Measurements from ENCODE around the gene BRAF.
"Not testable (repeated sequence)": the region's sequence is repeated elsewhere in the genome, so short reads cannot be mapped to it uniquely, and the experiment has no call there.

Gene BRAF

DNA sequence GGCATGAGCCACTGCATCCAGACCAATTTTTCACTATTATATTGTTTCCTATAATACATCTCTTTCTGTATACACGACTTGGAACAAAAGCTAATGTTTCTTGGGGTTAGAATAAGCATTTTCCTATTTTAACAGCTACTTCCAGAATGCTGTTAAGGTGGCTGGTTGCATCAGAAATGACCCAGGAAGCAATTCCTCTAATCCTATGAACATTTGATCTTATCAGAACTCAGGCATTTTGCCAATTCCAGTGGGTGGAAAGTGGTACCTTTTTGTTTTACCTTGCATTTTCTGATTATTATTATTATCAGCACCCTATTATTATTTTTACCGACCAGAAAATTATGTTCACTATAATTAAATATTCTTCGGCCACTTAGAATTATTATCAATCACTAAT is 154.9 kb downstream of the BRAF start:
- DNase-seq (ENCODE audit: low read depth): no peak

DNA sequence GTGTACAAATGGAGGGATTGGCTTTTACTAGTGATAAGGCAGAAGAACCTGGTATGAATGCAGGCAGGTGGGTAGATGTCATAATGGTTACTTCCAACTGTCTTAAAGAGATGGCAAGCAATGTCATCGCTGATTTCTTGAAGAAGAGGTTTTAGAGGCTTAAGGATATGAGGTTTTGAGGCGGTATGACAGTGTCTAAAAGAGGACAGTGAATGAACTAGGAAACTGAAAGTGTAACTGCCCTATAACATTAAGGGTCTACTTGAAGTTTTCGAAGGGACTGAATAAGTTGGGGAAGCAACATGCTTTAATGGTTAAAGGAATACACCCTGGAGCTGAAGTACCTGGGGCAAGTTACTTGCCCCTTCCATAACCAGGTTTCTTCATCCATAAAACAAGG is 157.3 kb downstream of the BRAF start:
- no peak for DNase-seq (ENCODE audit: low read depth)

DNA sequence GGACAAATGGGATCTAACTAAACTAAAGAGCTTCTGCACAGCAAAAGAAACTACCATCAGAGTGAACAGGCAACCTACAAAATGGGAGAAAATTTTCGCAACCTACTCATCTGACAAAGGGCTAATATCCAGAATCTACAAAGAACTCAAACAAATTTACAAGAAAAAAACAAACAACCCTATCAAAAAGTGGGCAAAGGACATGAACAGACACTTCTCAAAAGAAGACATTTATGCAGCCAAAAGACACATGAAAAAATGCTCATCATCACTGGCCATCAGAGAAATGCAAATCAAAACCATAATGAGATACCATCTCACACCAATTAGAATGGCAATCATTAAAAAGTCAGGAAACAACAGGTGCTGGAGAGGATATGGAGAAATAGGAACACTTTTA is 159.3 kb downstream of the BRAF start:
- DNase-seq (ENCODE audit: low read depth): not testable (repeated sequence)

DNA sequence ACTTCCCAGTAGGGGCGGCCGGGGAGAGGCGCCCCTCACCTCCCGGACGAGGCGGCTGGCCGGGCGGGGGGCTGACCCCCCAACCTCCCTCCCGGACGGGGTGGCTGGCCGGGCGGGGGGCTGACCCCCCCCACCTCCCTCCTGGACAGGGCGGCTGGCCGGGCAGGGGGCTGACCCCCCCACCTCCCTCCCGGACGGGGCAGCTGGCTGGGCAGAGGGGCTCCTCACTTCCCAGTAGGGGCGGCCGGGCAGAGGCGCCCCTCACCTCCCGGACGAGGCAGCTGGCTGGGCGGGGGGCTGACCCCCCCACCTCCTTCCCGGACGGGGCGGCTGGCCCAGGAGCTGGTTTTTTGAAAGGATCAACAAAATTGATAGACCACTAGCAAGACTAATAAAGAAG is 161.6 kb downstream of the BRAF start:
- DNase-seq (ENCODE audit: low read depth): not testable (repeated sequence)

DNA sequence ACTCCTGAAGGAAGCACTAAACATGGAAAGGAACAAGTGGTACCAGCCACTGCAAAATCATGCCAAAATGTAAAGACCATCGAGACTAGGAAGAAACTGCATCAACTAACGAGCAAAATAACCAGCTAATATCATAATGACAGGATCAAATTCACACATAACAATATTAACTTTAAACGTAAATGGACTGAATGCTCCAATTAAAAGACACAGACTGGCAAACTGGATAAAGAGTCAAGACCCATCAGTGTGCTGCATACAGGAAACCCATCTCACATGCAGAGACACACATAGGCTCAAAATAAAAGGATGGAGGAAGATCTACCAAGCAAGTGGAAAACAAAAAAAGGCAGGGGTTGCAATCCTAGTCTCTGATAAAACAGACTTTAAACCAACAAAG is 163.4 kb downstream of the BRAF start:
- not testable (repeated sequence) for DNase-seq (ENCODE audit: low read depth)

DNA sequence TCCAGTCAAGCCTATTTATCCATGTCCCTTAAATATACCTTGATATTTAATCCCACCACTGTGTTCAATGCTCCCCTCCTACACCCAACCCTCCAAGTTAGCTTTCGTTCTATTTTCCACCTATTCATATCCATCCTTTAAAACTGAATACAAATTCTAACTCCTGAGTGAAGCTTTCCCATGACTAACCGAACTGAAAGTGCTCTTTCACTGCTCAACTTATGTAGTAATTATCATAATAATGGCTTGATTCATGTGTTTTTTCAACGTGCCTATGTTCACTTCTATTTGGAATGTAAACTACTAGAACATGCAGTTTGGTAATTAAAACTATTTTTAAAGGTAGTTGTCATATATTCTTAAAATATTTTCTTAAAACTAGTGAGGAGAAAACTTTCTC is 170.2 kb downstream of the BRAF start:
- DNase-seq (ENCODE audit: low read depth): no peak

DNA sequence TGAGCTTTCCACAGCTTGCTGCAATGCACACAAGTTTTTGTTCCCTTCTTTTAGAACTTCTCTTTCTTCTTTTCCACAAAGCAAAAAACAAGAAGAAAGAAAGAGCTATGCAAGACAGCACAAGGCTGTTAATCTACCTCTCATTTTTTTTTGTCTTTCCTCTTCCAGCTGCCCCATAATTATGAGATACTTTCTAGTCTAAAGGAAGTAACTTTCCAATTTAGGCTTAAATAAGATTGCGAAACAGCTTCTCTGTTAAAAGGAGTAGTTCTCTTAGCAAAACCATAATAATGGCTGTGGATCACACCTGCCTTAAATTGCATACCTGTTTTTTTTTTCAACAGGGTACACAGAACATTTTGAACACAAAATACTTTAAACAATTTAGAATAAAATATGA is 172.2 kb downstream of the BRAF start:
- no peak for DNase-seq (ENCODE audit: low read depth)

DNA sequence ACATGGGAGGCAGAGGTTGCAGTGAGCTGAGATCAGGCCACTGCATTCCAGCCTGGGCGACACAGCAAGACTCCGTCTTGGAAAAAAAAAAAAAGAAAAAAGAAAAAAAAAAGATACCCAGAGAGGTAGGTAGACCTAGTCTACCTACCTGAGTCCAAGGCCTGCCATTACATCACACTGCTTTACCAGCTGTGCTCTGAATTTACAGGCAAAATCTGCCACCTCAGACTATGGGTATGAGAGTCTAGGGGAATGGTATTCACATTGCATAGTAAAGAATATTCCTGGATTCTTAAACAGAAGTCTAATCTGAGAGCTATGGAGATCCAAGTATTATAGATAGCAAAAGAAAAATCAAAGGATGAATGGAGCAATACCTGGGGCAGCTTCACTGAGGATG is 178.0 kb downstream of the BRAF start:
- DNase-seq (ENCODE audit: low read depth): no peak

DNA sequence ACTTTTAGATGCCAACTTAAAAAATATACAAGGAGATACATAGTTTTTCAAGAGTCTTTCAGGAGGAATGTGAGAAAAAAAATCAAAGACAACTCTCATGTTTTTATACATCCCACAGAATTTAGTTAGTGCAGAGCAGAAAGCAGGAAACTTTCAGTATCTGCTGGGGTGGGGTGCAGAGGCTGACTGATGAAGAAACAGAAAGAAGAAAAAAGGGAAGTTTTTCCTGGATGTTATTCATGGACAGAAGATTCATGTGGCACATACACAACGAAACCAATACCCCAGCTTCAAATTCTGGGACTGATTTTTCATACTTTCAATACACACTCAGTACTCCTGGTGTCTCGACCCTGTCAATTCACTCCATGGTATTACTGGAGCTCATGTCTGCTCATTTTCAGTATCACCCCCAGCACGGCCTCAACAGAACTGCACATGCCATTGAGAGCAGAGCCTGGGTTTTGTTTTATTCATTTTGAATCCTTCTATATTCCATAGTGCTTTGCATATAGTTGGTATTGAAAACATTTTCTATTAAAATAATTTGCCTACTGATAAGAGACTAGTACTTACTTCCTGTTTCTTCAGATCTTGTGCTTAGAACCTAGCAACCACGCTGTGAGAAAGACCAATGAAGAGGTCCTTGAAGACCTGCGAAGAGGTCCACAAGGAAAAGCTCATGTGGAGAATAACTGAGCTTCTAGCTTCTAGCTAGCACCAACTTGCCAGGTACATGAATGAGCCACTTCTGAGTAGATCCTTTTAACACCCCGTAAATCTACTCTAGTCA is 179.3 kb downstream of the BRAF start:
- DNase-seq (ENCODE audit: low read depth): no peak

DNA sequence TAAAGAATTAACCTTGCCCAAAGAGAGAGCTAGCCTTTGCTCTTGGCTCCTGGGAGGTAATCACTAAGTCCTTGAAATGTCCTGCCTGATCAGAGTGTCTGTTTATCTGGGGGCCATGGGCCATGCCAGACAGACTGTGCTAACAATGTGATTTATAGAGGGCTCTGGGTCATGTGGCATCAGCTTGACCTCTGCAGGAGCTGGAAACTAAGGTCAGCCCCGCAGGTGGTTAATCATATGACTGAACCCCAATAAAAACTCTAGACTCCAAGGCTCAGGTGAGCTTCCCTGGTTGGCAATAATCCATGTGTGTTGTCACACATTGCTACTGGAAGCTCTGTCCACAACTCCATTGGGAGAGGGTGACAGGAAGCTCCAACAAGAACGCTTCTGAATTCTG is 180.7 kb downstream of the BRAF start:
- no peak for DNase-seq (ENCODE audit: low read depth)

DNA sequence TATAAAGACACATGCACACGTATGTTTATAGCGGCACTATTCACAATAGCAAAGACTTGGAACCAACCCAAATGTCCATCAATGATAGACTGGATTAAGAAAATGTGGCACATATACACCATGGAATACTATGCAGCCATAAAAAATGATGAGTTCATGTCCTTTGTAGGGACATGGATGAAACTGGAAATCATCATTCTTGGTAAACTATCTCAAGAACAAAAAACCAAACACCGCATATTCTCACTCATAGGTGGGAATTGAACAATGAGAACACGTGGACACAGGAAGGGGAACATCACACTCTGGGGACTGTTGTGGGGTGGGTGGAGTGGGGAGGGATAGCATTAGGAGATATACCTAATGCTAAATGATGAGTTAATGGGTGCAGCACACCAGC is 181.5 kb downstream of the BRAF start:
- not testable (repeated sequence) for DNase-seq (ENCODE audit: low read depth)

DNA sequence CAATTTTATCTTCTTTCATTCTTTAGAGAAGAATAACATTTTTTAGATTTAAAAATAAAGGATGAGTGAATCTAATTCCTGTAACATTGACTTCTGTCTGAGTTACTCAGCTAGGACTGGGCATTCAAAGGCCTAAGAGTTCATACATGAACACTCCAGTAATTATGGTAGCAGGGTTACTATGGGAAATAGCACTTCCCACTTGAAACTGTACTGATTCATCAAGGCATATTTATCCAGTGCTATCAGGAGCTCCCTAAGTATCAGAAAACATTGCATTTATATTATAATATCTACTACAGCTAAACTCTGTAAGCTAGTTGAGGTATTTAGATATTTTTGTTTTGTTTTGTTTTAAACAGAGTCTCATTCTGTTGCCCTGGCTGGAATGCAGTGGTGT is 186.4 kb downstream of the BRAF start:
- no peak for DNase-seq (ENCODE audit: low read depth)

DNA sequence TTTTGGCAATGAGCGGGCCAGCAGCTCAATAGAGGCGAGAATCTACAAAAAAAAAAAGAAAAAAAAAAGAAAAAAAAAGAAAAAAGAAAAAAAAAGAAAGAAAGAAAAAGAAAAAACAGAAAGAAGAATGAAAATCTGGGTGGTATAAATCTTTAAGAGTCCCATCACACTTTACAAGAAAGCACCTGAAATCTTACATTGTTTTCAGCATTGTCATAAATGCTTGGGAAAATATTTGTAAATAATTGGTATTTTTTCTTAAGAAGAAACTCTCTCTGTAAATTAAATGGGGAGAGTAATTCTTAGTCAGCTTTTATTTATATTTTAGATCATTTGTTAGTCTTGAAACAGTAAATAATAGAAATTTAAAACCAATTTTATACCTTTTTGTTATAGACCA is 190.0 kb downstream of the BRAF start:
- no peak for DNase-seq (ENCODE audit: low read depth)

DNA sequence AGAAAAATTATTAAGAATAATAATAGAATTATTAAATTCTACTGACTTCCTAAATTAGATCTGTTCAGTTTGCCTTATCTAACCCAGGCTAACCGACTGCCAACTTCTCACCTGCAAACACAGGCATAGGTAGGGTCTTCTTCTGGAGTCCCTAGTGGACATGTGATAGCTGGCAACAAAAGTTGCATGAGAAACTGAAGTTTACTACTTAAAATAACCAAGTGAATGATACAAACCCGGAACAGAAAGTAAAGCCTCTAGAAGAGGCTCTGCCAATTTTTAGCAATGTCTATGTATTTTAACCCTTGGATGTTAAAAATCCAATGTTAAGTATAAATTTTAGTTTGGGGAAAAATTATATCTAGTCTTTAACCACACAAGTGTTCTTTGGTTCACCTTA is 190.6 kb downstream of the BRAF start:
- DNase-seq (ENCODE audit: low read depth): no peak

DNA sequence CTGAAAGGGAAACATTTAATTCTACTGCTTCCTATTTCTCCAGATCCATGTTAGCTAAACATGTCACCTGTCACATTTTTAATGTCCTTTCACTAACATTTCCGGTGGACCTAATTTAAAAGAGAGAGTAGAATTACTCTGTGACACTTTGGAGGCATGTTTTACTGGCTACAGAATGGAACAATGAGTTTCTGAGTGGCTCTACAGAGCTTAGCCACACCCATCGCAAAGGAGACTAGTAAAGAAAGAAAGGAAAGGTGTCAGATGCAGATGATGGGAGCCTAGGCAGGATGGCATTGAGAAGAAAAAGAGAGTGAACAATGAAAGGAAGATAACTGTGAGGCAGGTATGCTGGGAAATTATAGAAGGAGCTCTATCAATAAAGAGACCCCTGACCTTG is 192.3 kb downstream of the BRAF start:
- DNase-seq (ENCODE audit: low read depth): no peak

DNA sequence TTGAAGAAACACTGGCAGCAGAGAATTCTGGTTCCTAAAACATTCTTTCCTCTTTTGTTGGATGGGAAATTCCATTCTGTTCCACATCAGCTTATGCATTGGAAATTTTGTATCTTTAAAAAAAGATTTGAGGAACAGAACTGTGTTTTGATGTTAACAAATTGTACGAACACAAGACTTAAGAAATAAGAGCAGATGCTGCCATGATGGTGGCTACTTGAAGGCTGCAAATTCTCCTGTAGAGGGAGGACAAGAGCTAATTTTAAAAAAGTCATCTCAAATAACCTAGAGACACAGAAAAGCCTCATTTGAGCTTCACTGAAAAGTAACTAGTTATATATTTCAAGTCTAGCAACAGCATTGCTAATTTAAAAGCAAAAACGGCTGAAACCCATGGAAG is 198.4 kb downstream of the BRAF start:
- no peak for DNase-seq (ENCODE audit: low read depth)

DNA sequence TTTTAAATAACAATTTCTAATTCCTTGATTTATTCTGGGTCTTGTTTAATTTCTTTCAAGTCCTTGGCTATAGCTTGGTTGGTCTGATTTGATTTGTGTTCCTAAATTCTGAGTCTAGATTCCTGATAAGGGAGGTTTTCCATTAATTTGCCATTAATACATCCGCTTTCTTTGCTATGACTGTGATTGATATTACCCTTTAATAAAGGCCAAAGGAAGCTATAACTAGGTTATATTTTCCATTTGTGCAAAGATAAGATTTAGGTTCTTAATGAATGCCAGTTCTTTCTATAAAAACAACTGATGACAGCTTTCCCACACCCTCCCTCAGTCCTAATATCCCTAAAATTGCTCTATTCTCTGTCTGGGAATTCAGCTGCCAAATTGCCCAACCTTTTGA is 200.0 kb downstream of the BRAF start:
- no peak for DNase-seq (ENCODE audit: low read depth)

DNA sequence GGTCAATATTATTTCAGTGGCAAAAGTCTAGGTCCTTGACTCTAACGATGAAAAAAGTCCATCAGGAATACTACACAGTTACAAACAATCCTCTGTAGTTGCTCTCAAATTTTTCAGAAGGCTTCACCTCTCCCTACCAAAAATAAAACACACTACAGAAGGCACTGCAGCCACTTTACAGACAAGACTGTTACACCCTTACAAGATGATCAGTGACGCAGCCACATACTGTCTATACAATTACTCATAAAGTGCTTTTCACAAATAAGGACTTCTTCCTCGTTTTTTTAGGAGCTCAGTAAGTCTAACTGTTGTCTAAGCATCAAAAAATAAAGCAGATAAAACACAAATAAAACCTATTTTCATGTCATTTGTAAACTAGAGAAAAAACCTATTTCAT is 201.2 kb downstream of the BRAF start:
- no peak for DNase-seq (ENCODE audit: low read depth)

DNA sequence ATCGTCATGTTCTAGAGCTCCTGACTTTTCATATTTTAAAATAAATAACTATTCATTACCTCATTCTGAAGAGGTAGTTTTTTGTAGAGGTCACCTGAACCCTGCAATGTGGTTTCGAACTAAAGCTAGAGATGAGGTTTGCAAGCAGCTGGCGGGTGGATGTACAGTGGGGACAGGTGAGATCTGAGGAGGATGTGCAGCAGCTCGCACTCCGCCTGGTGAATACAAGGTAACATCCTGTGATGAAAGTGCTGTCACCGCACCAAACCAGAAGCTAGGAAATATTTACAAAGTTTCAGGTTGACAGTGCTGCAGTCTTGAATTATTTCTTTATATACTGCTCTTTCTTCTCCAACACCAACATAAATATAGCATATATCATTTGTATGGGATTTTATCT is 201.7 kb downstream of the BRAF start:
- no peak for DNase-seq (ENCODE audit: low read depth)

DNA sequence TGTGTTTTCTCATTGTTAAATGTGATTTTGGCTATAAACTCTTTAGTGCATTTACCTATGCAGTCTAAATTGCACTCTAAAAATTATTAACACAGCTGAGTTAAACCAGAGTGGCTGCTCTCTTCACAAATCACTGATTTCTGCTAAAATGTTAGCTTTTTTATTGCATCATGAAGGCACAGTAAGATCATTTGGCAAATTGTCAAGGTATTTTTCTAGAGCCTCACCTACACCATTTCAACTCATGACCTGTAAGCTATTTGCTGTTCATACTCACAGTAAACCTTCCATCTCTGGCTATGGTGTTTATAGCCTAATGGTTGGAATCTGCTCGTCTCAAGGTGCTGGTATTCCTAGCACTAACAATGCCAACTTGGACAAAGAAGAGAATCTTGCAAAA is 202.5 kb downstream of the BRAF start:
- no peak for DNase-seq (ENCODE audit: low read depth)

DNA sequence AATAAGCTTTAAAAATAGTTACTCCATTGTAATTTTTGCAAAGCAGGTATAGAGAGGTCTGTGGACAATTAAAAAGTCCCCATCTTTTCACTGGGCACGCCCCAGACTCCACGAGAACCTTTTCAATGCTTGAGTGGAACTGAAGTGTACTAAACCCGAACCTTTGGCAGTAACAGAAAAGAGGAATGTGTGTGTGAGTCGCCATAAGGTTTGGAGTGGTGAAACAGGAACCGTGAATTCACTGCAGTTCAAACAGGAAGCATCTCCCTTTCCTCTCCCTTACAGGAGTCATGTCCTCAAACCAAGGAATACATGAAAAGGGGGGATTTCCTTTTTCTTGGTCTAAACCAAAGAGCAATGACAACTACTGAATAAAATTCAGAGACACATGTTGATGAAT is 205.0 kb downstream of the BRAF start:
- no peak for DNase-seq (ENCODE audit: low read depth)

DNA sequence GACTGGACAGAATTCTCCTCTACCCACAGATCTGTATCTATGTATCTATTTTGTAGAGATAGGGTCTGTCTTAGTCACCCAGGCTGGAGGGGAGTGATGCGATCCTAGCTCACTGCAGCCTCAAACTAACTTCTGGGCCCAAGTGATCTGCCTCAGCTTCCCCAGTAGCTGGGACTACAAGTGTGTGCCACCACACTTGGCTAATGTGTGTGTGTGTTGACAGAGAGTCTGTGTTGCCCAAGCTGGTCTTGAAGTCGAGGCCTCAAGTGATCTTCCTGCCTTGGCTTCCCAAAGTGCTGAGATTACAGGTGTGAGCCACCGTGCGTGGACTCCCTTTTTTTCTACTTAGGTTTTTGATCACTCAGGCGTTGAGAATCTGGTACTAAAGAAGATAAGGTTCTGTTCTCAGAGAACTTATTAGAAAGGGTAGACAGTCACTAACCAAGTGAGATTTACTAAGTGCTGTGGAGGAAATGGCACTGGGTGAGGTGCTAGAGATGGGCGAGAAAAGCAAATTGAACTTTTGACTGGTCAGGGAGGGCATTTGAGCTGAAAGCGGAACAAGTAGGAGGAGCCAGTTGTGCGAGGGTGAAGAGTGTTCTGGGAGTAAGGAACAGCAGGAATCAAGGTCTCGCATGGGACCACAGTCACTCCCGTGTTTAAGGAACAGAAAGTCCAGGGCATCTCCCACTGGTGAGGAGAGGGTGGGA is 210.2 kb downstream of the BRAF start:
- DNase-seq (ENCODE audit: low read depth): no peak

DNA sequence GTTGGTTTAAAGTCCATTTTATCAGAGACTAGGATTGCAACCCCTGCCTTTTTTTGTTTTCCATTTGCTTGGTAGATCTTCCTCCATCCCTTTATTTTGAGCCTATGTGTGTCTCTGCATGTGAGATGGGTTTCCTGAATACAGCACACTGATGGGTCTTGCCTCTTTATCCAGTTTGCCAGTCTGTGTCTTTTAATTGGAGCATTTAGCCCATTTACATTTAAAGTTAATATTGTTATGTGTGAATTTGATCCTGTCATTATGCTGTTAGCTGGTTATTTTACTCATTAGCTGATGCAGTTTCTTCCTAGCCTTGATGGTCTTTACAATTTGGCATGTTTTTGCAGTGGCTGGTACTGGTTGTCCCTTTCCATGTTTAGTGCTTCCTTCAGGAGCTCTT is 212.3 kb downstream of the BRAF start:
- DNase-seq (ENCODE audit: low read depth): not testable (repeated sequence)

DNA sequence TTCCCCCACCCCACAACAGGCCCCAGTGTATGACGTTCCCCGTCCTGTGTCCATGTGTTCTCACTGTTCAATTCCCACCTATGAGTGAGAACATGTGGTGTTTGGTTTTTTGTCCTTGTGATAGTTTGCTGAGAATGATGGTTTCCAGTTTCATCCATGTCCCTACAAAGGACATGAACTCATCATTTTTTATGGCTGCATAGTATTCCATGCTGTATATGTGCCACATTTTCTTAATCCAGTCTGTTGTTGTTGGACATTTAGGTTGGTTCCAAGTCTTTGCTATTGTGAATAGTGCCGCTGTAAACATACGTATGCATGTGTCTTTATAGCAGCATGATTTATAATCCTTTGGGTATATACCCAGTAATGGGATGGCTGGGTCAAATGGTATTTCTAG is 216.0 kb downstream of the BRAF start:
- not testable (repeated sequence) for DNase-seq (ENCODE audit: low read depth)

Data from stimulated activated CD8-positive, alpha-beta memory T cell treated with anti-CD3 and anti-CD28 coated beads, Interleukin-4, amount 100 ng/mL, for 24 hours (primary cell).